Activated gamma-delta T cell treated with anti-CD3 and anti-CD28 coated beads, Interleukin-2, amount 50 U/mL, for 16 hours (primary cell): Measurements from ENCODE around the gene TMEM120B.
"Not testable (repeated sequence)": the region's sequence is repeated elsewhere in the genome, so short reads cannot be mapped to it uniquely, and the experiment has no call there.

Source experiments
- DNase-seq: peaks from one replicate; pipeline ENCODE4 v3.0.0-alpha.2; 2020; ENCODE audit warnings: low read depth

TMEM120B gene

GRCh38 chr12:121712461-121713256 lies at the start of gene TMEM120B:
Gene TMEM120B, plus strand, starts transcription at chr12:121712752. Its CDS starts 144 bp downstream, at chr12:121712896.
- peak; percentile 65 for DNase-seq

GRCh38 chr12:121663610-121663929 lies 49.0 kb upstream of the TMEM120B start:
- no peak for DNase-seq

GRCh38 chr12:121666829-121667228 lies 45.7 kb upstream of the TMEM120B start:
- not testable (repeated sequence) for DNase-seq

GRCh38 chr12:121668750-121669520 lies 43.6 kb upstream of the TMEM120B start:
- peak; percentile 25 for DNase-seq

GRCh38 chr12:121669521-121669900 lies 43.0 kb upstream of the TMEM120B start, which contains the start of gene MORN3:
Gene MORN3, minus strand, starts transcription at chr12:121669654. Its CDS starts 171 bp downstream, at chr12:121669483.
- no peak for DNase-seq

- no peak for DNase-seq
Observed at GRCh38 chr12:121673013-121673511, 39.5 kb upstream of the TMEM120B start.

- DNase-seq: no peak
Observed at GRCh38 chr12:121676190-121676589, 36.4 kb upstream of the TMEM120B start.

GRCh38 chr12:121678305-121678704 lies 34.2 kb upstream of the TMEM120B start:
- DNase-seq: no peak

- no peak for DNase-seq
Observed at GRCh38 chr12:121678716-121679300, 33.7 kb upstream of the TMEM120B start.

- DNase-seq: not testable (repeated sequence)
Observed at GRCh38 chr12:121679661-121680197, 32.8 kb upstream of the TMEM120B start.

GRCh38 chr12:121688966-121689365 lies 23.6 kb upstream of the TMEM120B start:
- DNase-seq: no peak

GRCh38 chr12:121689430-121689829 lies 23.1 kb upstream of the TMEM120B start:
- no peak for DNase-seq

- not testable (repeated sequence) for DNase-seq
Observed at GRCh38 chr12:121692744-121693143, 19.8 kb upstream of the TMEM120B start.

GRCh38 chr12:121693155-121693687 lies 19.3 kb upstream of the TMEM120B start:
- DNase-seq: no peak

GRCh38 chr12:121697093-121697698 lies 15.4 kb upstream of the TMEM120B start:
- DNase-seq: no peak

GRCh38 chr12:121697861-121698260 lies 14.7 kb upstream of the TMEM120B start:
- not testable (repeated sequence) for DNase-seq

- no peak for DNase-seq
Observed at GRCh38 chr12:121701667-121702277, 10.8 kb upstream of the TMEM120B start.

- DNase-seq: no peak
Observed at GRCh38 chr12:121702944-121703343, 9.6 kb upstream of the TMEM120B start.

GRCh38 chr12:121705514-121705913 lies 7.0 kb upstream of the TMEM120B start:
- DNase-seq: no peak

GRCh38 chr12:121708313-121709063 lies 4.1 kb upstream of the TMEM120B start:
- DNase-seq: no peak
